ENCODE data around the gene PLEKHG3.

Gene PLEKHG3

DNA sequence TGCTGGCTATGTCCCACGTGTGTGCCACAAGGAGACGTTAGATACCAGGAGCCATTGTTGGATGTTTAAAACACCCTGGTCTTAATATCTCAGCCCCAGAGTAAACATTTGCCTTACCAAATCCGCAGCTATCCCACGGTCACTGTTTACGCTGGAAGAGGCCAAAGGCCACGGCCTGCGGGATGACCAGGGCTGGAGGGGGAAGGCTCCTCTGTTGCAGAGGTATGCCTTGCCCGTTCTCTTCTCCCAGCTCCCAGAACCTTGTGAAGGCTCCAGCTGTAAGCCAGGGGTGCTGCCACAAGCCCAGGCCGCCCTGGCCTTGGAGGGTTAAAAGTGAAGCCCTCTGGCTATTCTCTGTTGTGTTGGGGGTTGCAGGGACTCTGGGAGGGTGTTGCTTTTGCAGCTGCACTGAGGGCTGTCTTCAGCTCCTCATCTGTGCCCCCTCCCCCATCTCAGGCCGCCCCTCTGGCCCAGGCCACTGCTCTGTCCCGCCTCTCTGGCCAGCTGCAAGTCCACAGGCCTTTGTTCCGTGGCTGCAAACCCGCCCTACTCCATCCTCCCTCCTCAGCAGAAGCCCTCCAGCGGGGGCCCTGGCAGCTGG lies 2.5 kb downstream of the PLEKHG3 start:
- no peak for DNase-seq (ENCODE audit: low read depth in 2 of 2)

DNA sequence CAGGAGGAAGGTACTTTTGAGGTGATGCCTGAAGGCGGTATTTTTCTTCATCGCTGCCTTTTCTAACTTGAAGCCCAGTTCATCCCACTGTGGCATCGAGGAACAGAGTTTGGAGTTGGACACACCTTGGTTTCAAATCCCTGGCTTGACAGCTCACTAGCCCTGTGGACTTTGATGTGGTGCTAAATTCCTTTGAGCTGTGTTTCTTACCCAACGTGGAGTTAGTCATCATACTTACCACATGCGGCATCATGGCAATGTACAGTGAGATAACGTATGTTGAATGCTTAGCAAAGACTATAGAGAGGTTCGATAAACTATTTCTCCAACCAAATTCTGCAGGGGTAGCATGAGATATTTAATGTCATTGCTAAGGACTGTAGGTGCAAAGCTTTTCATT lies 3.4 kb downstream of the PLEKHG3 start:
- DNase-seq (ENCODE audit: low read depth in 2 of 2) = no peak

- DNase-seq (ENCODE audit: low read depth in 2 of 2) = no peak
Observed at GRCh38 chr14:64708148-64709004, 4.2 kb downstream of the PLEKHG3 start.

- no peak for DNase-seq (ENCODE audit: low read depth in 2 of 2)
Observed at GRCh38 chr14:64709126-64709525, 4.9 kb downstream of the PLEKHG3 start.

DNA sequence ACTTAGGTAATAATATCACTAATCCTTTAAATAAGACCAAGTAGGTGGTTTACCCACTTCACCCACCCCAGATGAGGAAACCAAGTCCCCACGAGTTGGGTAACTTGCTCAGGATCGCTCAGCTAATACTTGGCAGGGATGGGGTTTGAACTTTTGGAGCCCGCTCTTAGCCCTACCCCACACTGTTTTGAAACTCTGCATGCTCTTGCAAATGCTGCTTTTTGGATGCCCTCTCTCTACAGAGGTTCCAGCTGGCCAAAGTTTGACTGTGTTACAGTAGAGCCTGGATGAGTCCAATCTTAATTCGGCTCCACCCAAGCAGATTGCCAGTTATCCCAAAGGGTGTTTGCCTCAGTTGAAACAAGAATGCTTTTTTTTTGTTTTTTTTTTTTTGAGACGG lies 6.8 kb downstream of the PLEKHG3 start:
- DNase-seq (ENCODE audit: low read depth in 2 of 2) = no peak

- DNase-seq (ENCODE audit: low read depth in 2 of 2) = no peak
Observed at GRCh38 chr14:64713677-64714076, 9.5 kb downstream of the PLEKHG3 start.

DNA sequence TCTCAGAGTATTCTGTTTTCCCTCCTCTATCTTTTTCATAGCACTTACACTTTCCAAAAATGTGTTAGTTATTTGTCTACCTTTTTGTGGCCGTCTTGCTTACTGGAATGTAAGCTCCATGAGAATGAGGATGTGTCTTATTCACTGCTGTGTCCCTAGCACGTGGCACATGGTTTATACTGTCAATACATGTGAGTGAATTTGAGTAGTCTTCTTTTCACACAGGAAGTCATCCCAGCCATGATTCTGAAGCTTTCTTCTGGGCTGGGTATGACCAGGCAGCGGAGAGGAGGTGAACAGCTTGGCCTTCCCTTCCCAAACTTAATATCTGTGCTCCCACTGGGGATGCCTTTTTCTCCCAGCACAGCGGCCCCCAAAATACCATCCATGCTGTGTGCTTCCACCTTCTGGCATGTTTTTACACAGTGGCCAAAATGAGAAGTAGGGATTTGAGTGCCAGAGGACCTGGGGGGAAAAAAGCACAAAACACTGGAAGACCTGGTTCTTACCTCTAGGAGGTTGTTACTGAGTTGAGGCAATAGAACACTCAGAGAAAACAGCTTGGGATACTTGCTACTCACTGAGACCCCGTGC lies 10.3 kb downstream of the PLEKHG3 start:
- DNase-seq (ENCODE audit: low read depth in 2 of 2) = no peak

DNA sequence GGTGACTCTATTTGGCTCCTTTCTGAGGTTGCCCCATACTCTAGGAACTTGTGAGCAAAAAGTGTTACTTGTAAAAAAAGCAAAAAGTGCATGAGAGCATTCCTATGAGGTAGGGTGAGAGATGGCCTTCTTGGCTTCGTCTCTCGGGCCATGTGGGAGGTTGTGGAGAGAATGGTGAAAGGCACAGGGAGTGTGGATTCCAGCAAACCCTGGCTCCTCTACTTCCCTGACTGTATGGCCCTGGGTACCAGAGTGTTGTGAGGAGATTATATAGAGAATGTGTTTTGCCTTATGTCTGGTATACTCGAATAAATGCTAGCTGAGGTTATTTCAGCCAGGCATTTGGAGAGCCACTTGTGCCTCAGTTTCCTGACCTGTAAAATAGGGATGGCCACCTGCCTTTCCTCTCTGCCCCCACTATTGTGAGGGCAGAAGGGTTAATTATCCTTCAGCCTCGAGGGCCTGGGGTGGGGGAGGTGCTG lies 11.0 kb downstream of the PLEKHG3 start:
- no peak for DNase-seq (ENCODE audit: low read depth in 2 of 2)

DNA sequence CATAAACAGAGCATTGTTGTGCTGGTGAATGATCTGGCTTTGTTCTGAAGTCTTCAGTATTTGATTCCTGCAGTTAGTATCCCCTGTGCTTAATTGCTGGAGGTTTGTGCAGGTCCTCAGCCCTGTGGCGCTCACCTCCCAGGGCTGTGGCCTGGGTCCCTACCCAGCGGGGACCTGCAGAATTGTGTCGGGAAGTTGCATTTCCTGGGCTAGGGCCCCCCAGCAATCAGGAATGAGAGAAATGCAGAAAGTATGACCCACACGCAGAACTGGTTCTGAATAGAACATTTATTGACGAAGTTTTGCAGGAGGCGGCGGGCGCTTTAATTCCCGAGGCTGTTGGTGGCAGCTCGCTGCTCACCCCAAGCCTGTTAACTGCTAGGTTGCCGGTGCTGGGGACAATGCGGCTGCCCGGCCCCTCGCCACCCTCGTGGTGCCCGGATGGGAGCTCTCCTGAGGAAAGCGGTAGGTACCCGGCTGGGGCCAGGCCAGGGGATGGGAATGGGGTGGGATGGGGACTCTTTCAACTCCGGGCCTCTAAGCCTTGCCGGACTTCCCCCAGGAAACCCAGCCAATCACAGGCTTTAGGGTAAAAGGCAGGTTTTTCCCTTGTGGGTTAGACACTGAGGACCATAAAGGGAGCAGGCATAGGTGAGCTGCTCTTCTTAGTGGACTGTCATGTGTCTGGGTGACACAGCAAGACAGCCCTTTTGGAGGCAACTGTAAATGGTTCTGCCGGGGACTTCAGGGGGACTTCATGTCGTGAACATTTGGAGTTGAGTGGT lies 11.6 kb downstream of the PLEKHG3 start:
- DNase-seq (ENCODE audit: low read depth in 2 of 2) = no peak

GRCh38 chr14:64717870-64718269 lies 13.6 kb downstream of the PLEKHG3 start:
- DNase-seq (ENCODE audit: low read depth in 2 of 2) = no peak

GRCh38 chr14:64718762-64719161 lies 14.5 kb downstream of the PLEKHG3 start:
- DNase-seq (ENCODE audit: low read depth in 2 of 2) = no peak

GRCh38 chr14:64719601-64720000 lies 15.4 kb downstream of the PLEKHG3 start:
- no peak for DNase-seq (ENCODE audit: low read depth in 2 of 2)

DNA sequence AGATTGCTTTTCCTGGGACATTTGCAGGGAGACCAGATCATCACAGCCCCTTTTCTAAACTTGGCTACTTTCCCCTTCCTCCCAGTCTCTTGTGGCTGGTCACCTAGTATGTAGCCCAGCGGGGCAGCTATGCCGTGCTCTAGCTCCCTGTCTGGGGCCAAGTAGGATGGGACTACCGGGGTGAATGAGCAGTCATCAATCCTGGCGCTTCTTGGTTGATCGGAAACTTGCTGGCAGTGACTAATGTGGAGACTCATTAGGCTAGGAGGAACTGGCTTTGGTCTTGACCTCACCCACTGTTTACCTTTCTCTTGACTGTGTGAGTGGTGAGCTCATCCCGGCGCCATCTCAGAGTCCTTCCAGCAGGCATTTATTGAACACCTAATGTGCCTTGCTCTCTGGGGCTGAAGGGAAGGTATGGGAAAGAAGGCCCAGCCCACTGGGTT lies 15.9 kb downstream of the PLEKHG3 start:
- no peak for DNase-seq (ENCODE audit: low read depth in 2 of 2)

GRCh38 chr14:64721391-64721791 lies 17.2 kb downstream of the PLEKHG3 start:
- DNase-seq (ENCODE audit: low read depth in 2 of 2) = no peak

DNA sequence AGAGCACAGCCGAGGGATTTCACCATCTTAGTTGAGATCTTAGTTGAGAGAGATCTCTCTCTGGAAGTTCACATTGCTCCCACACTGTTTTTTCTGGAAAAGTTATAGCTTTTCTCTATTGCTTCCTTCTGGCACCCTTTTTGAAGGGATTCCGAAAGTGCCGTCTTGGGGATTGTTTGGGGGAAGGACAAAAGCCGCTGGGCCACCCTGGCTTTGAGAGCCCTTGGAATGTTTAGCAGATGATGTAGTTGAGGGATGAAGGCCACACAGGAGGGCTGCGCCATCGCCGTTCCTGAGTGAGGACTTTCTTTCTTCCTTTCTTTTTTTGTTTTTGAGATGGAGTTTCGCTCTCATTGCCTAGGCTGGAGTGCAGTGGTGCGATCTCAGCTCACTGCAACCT lies 17.7 kb downstream of the PLEKHG3 start:
- no peak for DNase-seq (ENCODE audit: low read depth in 2 of 2)

GRCh38 chr14:64722842-64723447 lies 18.7 kb downstream of the PLEKHG3 start:
- no peak for DNase-seq (ENCODE audit: low read depth in 2 of 2)

DNA sequence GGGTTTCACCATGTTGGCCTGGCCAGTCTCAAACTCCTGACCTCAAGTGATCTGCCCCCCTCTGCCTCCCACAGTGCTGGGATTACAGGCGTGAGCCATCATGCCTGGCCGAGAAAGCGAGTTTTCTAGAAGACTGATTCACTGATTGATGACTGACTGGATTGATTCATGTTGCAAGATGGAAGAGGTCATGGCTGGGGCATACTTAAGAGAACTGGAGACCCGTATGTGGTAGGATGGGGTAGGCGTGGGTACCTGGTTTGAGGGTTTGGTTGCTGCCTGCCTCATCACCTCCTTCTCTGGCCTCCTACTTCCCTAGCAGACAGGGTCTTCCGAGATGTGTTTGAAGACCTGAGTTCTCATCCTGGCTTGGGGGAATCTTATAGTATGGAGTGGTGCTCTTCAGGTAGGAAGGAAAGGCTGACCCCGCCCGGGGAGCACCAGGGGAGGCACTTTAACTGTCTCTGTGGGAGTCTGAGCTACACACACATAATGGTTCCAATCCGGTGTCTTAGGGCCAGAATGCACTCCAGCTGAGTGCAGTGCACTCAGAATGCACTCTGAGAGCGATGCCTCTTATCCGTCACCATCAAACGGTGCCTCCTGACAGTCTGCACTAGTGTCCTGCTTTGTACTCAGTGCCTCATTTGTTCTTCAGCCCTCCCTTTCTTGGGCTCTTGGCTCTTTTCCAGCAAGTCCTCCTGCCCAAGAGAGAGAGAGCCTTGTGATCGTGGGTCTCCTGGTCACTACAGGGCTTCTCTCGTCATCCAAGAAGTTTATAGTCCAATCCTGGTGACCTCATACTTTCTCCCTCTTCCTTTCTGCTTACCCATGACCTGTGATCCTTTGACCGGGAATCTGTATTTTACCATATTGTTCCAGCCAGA lies 19.7 kb downstream of the PLEKHG3 start:
- no peak for DNase-seq (ENCODE audit: low read depth in 2 of 2)

- DNase-seq (ENCODE audit: low read depth in 2 of 2) = no peak
Observed at GRCh38 chr14:64724578-64724930, 20.3 kb downstream of the PLEKHG3 start.

- DNase-seq (ENCODE audit: low read depth in 2 of 2) = no peak
Observed at GRCh38 chr14:64725261-64725815, 21.1 kb downstream of the PLEKHG3 start.

DNA sequence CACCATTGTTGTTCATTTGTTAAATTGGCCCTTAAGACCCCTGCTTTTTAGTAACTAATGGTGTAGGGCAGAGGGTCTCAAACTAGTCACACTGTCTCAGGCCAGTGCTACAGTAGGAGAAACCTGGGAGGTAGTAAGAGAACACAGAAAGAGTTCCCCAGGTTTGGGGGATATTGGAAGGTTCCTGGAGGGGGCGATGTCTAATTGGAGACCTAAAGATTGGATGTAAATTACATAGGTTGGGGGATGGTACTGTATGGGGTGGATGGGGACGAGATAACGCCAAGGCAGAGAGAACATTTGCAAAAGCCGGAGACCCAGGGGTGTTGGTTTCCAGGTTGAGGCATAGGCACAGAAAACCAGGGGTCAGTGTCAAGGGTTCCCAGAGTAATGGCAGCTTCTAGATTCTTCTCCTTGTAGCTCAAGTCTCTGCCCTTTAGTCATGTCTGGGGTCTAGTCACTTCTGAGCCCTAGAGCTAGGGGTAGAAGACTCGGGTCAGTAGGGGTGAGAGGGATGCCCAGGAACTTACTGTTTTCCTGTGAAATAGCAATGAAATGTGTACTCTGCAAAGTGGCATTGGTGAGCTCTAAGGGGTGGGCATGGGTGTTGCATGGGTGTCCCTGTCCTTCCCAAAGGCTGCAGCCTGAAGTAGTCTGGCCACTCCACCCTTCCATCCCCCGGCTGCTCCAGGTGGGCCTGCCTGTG lies 21.8 kb downstream of the PLEKHG3 start:
- DNase-seq (ENCODE audit: low read depth in 2 of 2) = no peak

Measured in stimulated activated CD8-positive, alpha-beta memory T cell treated with anti-CD3 and anti-CD28 coated beads, Interleukin-2, amount 100 ng/mL, for 48 hours (primary cell).